Posterior vena cava (tissue), 2 donors: ENCODE measurements around the gene SMG6. TPM values are rescaled to one million over a fixed set of nuclear protein-coding genes. Genes with fewer than 3 reads are reported as not detected.
A peak's percentile ranks its signal among the peaks of the same experiment; 100 is the strongest.

Experiments used
- DNase-seq: peaks from one replicate; pipeline ENCODE4 v3.0.0-alpha.2; 2020; ENCODE audit warnings: low spot score
- intact Hi-C, 2 donors: fragments of 100-400 bp; cut with DNase I; formaldehyde crosslinking; loops; one replicate each; pipeline versions ENCODE4 v1.14.1 to v1.14.2; 2022 to 2023
- total RNA-seq, 2 donors: library from RNA; stranded (reverse); fragmentation: NEBNext Ultra II Directional; extraction: Animal tissue kit (Norgen Biotek cat#: 25700); gene quantifications; one replicate each; pipeline ENCODE4 v1.2.1, GENCODE V29; 2021
- donor health status: DM: yes; HTN: yes; CAD: no.
- donor health status: DM: yes; HTN: yes; CAD: no.

SMG6 gene
- total RNA-seq, 2 donors from 2014 or later = 36.2 to 43.8 TPM

- no peak for DNase-seq
- intact Hi-C loops = loop anchor here in 1 of 2 donors (5.0 kb wide), 1 partner anchor 114 kb away; no protein-coding TSS in a partner anchor
These were observed 240.1 kb downstream of the SMG6 start for GRCh38 chr17:2063261-2064146.

- intact Hi-C loops = loop anchor here in 1 of 2 donors (5.0 kb wide), 1 partner anchor 115 kb away; no protein-coding TSS in a partner anchor
- peak; percentile 79 for DNase-seq
These were observed 240.9 kb downstream of the SMG6 start for GRCh38 chr17:2062571-2063183.

DNA sequence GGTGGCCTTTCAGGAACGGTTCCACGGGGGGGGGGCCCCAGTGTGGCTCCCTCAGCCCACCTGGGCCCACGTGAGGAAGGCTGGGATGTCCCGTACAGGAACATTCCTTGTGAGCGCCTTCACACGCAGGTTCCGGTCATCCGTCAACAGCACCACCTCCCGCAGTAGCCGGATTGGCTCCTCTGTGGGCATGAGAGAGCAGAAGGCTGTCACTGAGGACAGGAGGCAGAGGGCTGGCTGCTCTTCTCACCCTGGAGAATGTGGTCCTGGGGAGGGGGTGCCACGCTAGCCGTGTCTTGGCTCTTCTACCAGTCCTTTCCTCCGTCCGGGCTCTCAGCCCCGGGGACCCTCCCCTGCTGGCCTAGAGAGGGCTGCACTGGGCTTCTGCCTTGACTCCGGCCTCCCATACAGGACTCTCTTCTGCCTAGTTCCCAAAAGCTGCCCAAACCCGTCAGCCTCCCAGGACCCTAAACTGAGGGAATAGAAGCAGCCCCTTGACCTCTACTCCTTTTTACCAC, 242.1 kb downstream of the SMG6 start:
- intact Hi-C loops = loop anchor here in 1 of 2 donors (5.0 kb wide), 1 partner anchor 116 kb away; no protein-coding TSS in a partner anchor
- no peak for DNase-seq

DNA sequence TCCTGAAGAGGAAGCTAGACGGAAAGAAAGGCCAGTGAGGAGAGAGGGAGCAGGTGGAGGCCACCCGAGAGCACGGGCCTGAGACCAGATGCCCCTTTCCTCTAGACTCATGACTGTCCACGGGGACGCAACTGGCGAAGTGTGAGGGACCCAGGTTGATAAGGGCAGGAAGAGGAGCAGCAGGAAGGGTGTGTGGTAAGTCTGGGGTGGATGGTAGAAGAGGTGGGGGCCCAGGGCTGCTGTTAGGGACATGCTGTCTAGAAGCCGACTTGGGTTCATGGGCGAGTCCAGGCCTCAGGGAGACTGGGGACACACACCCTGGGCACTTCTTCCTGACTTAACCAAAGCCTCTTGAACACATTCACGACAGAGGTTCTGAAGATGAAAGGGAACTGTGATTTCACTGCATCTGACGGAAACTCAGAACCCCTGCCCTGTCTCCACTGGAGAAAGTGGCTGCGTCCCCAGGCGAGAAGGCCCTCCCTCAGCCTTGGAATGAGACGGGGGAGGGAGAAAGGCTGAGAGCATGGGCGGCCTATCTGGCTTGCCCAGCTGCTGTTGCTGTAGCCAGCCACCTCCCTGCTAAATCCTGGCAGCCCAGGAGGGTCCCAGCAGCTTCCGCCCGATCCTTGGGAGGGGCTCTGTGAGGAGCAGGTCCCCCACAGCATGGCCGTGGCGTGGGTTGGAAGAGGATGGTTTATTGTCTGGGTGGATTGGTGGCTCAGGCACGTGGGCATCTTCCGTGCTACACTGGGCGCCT, 242.7 kb downstream of the SMG6 start:
- intact Hi-C loops = loop anchor here in 1 of 2 donors (5.0 kb wide), 1 partner anchor 116 kb away; no protein-coding TSS in a partner anchor

GRCh38 chr17:2060385-2060658, 243.3 kb downstream of the SMG6 start:
- intact Hi-C loops = loop anchor here in 1 of 2 donors (5.0 kb wide), 1 partner anchor 117 kb away; no protein-coding TSS in a partner anchor

More for the DNA sequence above, 242.7 kb downstream of the SMG6 start:
- DNase-seq = peak; percentile 87

DNA sequence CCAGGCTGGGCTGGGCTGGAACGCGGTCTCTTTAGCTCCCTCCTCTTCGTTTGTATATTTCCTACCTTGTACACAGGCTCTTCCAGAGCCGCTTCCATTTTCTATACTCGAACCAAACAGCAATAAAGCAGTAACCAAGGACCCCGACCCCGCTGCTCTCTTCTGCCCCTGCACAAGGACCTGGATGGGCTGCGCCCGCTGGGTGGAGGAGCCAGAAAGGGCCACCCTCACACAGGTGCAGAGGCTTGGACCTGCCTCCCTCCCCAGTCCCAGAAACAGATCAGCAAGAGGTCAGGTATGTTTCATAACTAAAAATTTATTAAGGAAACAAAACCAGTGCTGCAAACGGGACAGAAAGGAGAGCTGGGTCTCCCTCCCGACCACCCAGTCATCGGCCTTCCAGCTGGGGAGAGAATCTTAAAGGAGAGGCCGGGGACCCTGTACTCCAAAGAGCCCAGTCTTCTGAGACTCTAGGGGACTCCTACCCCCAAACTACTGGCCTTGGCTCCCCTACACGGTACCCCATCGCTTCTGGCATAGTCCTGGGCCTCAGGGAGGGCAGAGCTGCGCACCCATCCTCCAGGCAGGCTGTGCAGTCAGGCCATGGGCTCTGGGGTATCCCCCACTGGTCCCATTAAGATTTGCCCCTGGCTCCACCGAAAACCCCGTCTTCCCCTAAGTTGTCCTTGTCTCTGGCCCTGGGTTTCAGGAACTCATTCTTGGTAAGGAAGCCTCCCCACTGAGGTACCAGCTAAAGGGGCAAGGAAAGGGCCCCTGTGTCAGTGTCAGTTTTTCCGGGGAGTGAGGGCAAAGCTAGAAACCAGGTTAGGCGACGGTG, 243.8 kb downstream of the SMG6 start:
- intact Hi-C loops = loop anchor here in 1 of 2 donors (5.0 kb wide), 2 partner anchors 33 to 118 kb away; no protein-coding TSS in a partner anchor
- no peak for DNase-seq

More at GRCh38 chr17:2060385-2060658, 243.3 kb downstream of the SMG6 start:
- no peak for DNase-seq

- intact Hi-C loops = loop anchor here in 1 of 2 donors (5.0 kb wide), 1 partner anchor 33 kb away; no protein-coding TSS in a partner anchor
- DNase-seq = peak; percentile 97
These were observed 244.7 kb downstream of the SMG6 start for GRCh38 chr17:2058586-2059546.

GRCh38 chr17:2057760-2058585, 245.6 kb downstream of the SMG6 start:
- peak; percentile 83 for DNase-seq
- intact Hi-C loops = loop anchor here in 1 of 2 donors (5.0 kb wide), 1 partner anchor 34 kb away; no protein-coding TSS in a partner anchor

GRCh38 chr17:2057175-2057759, 246.3 kb downstream of the SMG6 start:
- intact Hi-C loops = loop anchor here in 1 of 2 donors (5.0 kb wide), 1 partner anchor 35 kb away; no protein-coding TSS in a partner anchor
- DNase-seq = peak; percentile 84

- intact Hi-C loops = loop anchor here in 1 of 2 donors (5.0 kb wide), 1 partner anchor 36 kb away; no protein-coding TSS in a partner anchor
- DNase-seq = peak; percentile 85
These were observed 247.1 kb downstream of the SMG6 start for GRCh38 chr17:2056206-2057174.

GRCh38 chr17:2055292-2056205, 248.0 kb downstream of the SMG6 start:
- peak; percentile 85 for DNase-seq
- intact Hi-C loops = loop anchor here (2.0 to 5.0 kb wide), 2 partner anchors 37 to 189 kb away; no protein-coding TSS in a partner anchor

- peak; percentile 95 for DNase-seq
- intact Hi-C loops = loop anchor here (2.0 to 5.0 kb wide), 2 partner anchors 38 to 190 kb away; no protein-coding TSS in a partner anchor
These were observed 248.9 kb downstream of the SMG6 start, which contains the start of gene HIC1 for GRCh38 chr17:2054512-2055291. Gene HIC1 (plus strand): TSS chr17:2055103. CDS start chr17:2056691, 1,588 bp downstream.

DNA sequence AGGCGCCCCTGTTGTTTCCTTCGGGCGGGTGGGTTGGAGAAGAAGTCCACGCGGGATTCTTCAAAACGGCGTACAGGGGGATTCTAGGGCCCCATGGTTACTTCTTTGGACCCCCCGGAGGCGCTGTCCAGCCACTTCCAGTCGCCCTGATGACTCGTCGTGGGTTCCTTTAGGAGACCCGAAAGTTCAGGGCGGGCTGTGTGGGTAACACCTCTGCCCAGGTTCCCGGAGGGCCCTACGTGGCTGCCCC, 249.4 kb downstream of the SMG6 start:
- intact Hi-C loops = loop anchor here (2.0 kb wide), 1 partner anchor 191 kb away; no protein-coding TSS in a partner anchor
- no peak for DNase-seq
